Testis (tissue), 3 donors: ENCODE results near the gene CELF6. TPM values are rescaled to one million over a fixed set of nuclear protein-coding genes. Genes with fewer than 3 reads are reported as not detected.

Experiments used
- DNase-seq: peaks from one replicate; pipeline ENCODE4 v3.0.0-alpha.2; 2019
- H3K27ac ChIP-seq, 2 donors: fragments of 200-600 bp; sonication (generic); one replicate each; pipeline ENCODE4 v1.5.1; 2019
- H3K27me3 ChIP-seq: fragments of 200-600 bp; sonication (generic); one replicate; pipeline ENCODE4 v1.5.1; 2019
- H3K36me3 ChIP-seq: fragments of 200-600 bp; sonication (generic); one replicate; pipeline ENCODE4 v1.5.1; 2017; ENCODE audit warnings: low read depth; ENCODE audit errors: missing control alignments
- H3K4me1 ChIP-seq: fragments of 200-600 bp; sonication (generic); one replicate; pipeline ENCODE4 v1.5.1; 2019
- H3K4me3 ChIP-seq, 2 donors: fragments of 200-600 bp; sonication (generic); one replicate each; pipeline ENCODE4 v1.5.1; 2017 to 2019
- H3K9me3 ChIP-seq: fragments of 200-600 bp; sonication (generic); one replicate; pipeline ENCODE4 v1.5.1; 2017
- POLR2A ChIP-seq: fragments of 450-650 bp; IDR thresholded peaks from one replicate; pipeline ENCODE4 v1.6.1; 2017; ENCODE audit warnings: antibody characterized with exemption, mild to moderate bottlenecking, moderate library complexity
- WGBS, 2 donors: methylation state at CpG; one replicate each; pipeline ENCODE4 v1.1.5; 2018; 5-methylcytosine and 5-hydroxymethylcytosine counted together
- intact Hi-C: fragments of 100-400 bp; cut with DNase I; formaldehyde crosslinking; loops from one replicate; pipeline ENCODE4 v1.15.1; 2023; ENCODE audit warnings: low total_unique reads
- polyA plus RNA-seq: library from polyadenylated mRNA; stranded (reverse); fragments of 350-450 nt; fragmentation: Illumina TruSeq; extraction: RNeasy Lipid Tissue Mini Kit (QIAGEN cat#74804); gene quantifications from one replicate; pipeline ENCODE4 v1.2.3, GENCODE V29; 2014; ENCODE audit warnings: low read depth, low replicate concordance; ENCODE audit not compliant: insufficient read depth
- total RNA-seq, 2 donors: library from RNA; depleted of rRNA; stranded (reverse); fragments of >200 nt; gene quantifications; one replicate each; pipeline ENCODE4 v1.2.3, GENCODE V29; 2016
- TF ChIP-seq, protein P1 (sequence below), 3 experiments: fragments of 450-650 bp in 2 of 3; fragments of 200-600 bp in 1 of 3; sonication (generic) in 1 of 3; IDR thresholded peaks; one replicate each; pipeline ENCODE4 v1.5.1; 2016 to 2019; ENCODE audit warnings: antibody characterized with exemption in 3 of 3, mild to moderate bottlenecking in 2 of 3, moderate library complexity in 1 of 3

The CELF6 gene
- total and polyA plus RNA-seq, 3 donors from 2014 or later: 10.1 to 22.0 (median 19.2) TPM

DNA sequence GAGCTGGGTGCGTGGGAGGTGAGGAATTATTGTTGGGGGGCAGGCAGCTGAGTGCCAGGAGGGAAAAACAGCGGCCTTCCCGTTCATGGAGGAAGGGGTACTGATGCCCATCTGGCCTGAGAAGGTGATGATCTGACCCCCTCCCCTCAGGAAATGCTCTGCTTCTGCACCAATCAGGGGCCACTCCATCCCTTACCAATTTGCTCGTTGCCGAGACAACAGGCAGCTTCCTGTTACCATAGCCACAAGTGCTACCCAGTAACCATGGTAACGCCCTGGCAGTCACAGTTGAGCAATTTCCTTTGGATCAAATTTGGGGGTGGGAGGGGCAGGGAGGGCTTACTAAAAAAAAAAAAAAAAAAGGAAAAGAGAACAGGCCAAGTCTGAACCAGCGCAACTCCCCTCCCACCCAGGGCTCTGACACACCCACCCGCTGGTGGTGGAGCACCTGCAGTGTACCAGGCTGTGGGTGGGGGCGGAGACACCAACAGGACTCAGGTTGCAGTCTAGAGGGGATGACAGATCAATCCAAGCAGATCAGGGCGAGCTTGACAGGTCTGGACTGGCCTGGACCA lies 13.7 kb downstream of the CELF6 start:
- Histone ChIP-seq H3K27ac (no peak overlapping the region), H3K36me3 (no peaks in the 10 kb centered on the region), H3K9me3 (no peaks in the 10 kb centered on the region), H3K4me3 (no peak overlapping the region), H3K27me3 (no peaks in the 10 kb centered on the region), H3K4me1 (no peaks in the 10 kb centered on the region)
- TF ChIP-seq POLR2A: no peak
- TF ChIP-seq, protein P1, sequence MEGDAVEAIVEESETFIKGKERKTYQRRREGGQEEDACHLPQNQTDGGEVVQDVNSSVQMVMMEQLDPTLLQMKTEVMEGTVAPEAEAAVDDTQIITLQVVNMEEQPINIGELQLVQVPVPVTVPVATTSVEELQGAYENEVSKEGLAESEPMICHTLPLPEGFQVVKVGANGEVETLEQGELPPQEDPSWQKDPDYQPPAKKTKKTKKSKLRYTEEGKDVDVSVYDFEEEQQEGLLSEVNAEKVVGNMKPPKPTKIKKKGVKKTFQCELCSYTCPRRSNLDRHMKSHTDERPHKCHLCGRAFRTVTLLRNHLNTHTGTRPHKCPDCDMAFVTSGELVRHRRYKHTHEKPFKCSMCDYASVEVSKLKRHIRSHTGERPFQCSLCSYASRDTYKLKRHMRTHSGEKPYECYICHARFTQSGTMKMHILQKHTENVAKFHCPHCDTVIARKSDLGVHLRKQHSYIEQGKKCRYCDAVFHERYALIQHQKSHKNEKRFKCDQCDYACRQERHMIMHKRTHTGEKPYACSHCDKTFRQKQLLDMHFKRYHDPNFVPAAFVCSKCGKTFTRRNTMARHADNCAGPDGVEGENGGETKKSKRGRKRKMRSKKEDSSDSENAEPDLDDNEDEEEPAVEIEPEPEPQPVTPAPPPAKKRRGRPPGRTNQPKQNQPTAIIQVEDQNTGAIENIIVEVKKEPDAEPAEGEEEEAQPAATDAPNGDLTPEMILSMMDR (IDR thresholded peaks at IDR 0.05): no peak
- no peak for DNase-seq
- 74 to 77% methylated on average over 10 of the region's 10 CpGs for WGBS, 2 donors
- intact Hi-C loops: no loop called here

DNA sequence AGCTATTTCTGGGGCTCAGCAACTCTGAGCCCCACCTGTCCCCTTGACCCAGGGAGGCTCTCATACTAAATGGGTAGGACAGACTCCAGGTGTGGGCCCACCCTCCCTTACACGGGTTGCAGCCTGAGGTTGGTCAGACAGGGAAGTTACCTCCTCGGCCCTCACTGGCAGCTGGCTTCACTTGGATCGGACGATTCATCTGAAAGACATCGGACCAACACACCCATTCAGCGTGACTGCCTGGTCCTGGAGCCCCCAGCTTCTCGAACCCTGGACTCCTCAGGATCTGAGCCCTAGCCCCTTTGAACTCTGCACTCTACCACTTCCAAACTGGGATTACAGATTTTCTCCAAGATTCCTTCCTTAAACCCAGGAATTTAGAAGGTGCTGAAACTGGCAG lies 15.4 kb downstream of the CELF6 start:
- 77 to 94% methylated on average over 6 to 7 of the region's 7 CpGs for WGBS, 2 donors
- Histone ChIP-seq H3K27me3 (no peaks in the 10 kb centered on the region), H3K27ac (no peak overlapping the region), H3K4me1 (no peaks in the 10 kb centered on the region), H3K4me3 (no peak overlapping the region), H3K36me3 (no peaks in the 10 kb centered on the region), H3K9me3 (no peaks in the 10 kb centered on the region)
- TF ChIP-seq, protein P1 (IDR thresholded peaks at IDR 0.05): no peak
- TF ChIP-seq POLR2A: no peak
- DNase-seq: no peak
- intact Hi-C loops: no loop called here

DNA sequence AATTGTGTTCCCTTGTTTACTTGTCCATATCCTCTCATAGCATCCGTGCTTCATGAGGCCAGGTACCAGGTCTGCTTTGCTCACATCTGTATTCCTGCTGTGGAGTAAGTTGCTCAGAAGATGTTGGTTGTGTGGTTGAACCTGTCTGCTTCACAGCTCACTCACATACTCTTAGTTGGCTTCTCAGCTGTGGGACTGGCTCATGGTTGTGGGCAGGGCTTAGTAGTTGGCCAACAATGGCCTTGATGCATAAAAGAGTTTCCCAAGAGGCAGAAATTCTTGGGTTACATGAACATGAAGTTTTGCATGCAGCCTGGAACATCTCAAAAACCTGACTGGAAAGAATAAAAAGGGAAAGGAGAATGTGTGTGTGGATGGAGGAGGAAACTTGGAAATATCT lies 17.0 kb downstream of the CELF6 start:
- TF ChIP-seq POLR2A: no peak
- TF ChIP-seq, protein P1 (IDR thresholded peaks at IDR 0.05): no peak
- Histone ChIP-seq H3K9me3 (no peaks in the 10 kb centered on the region), H3K27ac (no peak overlapping the region), H3K4me3 (no peak overlapping the region), H3K27me3 (no peaks in the 10 kb centered on the region), H3K36me3 (no peaks in the 10 kb centered on the region), H3K4me1 (no peaks in the 10 kb centered on the region)
- DNase-seq: no peak
- intact Hi-C loops: no loop called here
- WGBS, 2 donors: 50 to 75% methylated on average over 1 of the region's 1 CpG

DNA sequence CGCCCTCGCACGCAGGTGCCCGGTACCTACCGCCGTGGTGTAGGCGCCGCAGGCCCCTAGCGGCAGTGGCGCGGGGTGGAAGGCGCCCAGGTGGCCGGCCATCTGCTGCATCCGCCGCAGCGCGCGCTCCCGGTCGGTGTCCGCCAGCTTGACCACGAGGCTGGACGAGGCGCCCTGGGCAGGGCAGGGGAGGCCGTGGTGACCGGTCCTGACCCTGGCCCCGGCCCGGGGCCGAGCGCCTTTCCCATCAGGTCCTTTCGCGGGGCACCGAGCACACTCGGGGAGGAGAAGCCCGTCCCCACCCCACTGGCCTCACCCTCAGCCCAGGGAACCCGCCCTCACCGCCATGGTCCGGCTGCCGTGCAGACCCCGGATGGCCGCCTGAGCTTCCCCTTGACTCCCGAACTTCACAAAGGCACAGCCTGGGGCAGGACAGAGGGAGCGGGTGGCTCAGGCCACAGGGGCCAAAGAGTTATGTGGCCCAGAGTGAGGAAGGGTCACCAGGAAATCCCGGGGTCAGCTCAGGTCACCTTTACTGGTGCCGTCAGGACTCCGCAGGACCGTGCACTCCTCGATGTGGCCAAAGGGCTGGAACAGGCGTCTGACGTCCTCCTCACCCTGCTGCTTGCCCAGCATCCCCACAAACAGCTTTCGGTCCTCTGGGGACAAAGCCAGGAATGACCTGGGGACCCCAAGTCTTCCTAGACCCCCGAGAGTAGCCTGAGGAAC lies 30.2 kb downstream of the CELF6 start:
- Histone ChIP-seq H3K4me3 (peak overlapping the region in 1 of 2 donors; percentile 36), H3K27ac (no peak overlapping the region), H3K4me1 (no peaks in the 10 kb centered on the region), H3K9me3 (no peaks in the 10 kb centered on the region), H3K36me3 (no peaks in the 10 kb centered on the region), H3K27me3 (no peaks in the 10 kb centered on the region)
- 60 to 77% methylated on average over 13 to 44 of the region's 52 CpGs for WGBS, 2 donors
- intact Hi-C loops: no loop called here
- no peak for TF ChIP-seq POLR2A
- DNase-seq: no peak

DNA sequence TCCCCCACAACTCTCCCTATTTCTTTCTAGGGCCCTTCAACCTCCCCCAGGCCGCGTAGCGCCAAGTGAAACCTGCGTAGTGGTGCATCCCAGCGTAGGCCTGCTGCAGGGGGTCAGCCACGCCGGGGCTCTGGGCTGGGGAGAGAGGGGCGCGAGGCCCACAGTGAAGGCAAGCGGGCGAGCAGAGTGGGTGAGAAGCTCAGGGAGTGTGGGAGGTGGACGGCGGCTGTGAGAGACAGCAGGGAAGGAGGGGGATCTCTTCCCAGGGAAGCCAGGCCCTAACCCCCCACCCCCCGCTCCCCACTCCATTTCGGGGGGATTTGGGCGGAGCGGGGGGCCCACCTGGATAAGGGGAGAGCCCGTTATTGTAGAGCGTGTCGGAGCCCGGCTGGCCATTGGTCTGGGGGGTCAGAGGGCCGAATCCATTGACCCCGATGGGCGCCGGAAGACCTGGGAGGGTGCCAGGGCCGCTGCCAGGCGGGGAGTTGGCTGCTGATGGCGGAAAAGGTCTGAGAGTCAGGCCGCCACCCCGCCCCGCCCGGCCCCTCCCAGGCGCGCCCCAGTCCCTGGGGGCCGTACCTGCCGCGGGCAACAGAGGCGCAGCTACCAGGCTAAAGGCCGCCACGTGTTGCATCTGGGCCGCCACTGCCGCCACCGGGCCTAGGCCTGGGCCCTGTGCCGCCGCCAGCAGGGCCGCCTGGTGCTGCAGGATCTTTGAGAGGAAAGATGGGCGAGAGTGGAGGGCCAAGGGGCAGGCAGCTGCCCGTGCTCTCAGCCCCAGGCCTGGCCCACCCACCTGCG lies 31.0 kb downstream of the CELF6 start:
- 37 to 75% methylated on average over 20 to 26 of the region's 49 CpGs for WGBS, 2 donors
- Histone ChIP-seq H3K4me3 (peak overlapping the region in 1 of 2 donors; percentile 36), H3K36me3 (no peaks in the 10 kb centered on the region), H3K27ac (no peak overlapping the region), H3K4me1 (no peaks in the 10 kb centered on the region), H3K9me3 (no peaks in the 10 kb centered on the region), H3K27me3 (no peaks in the 10 kb centered on the region)
- DNase-seq: no peak
- TF ChIP-seq, protein P1 (IDR thresholded peaks at IDR 0.05): no peak
- TF ChIP-seq POLR2A: no peak
- intact Hi-C loops: no loop called here
